Globus pallidus (tissue), 1 donor: ENCODE results near the gene POLDIP3.
"Not testable (repeated sequence)": the region's sequence is repeated elsewhere in the genome, so short reads cannot be mapped to it uniquely, and the experiment has no call there.

Source experiments
- DNase-seq: peaks from one replicate; pipeline ENCODE4 v3.0.0-alpha.2; 2015; ENCODE audit warnings: low spot score

Gene POLDIP3

DNA sequence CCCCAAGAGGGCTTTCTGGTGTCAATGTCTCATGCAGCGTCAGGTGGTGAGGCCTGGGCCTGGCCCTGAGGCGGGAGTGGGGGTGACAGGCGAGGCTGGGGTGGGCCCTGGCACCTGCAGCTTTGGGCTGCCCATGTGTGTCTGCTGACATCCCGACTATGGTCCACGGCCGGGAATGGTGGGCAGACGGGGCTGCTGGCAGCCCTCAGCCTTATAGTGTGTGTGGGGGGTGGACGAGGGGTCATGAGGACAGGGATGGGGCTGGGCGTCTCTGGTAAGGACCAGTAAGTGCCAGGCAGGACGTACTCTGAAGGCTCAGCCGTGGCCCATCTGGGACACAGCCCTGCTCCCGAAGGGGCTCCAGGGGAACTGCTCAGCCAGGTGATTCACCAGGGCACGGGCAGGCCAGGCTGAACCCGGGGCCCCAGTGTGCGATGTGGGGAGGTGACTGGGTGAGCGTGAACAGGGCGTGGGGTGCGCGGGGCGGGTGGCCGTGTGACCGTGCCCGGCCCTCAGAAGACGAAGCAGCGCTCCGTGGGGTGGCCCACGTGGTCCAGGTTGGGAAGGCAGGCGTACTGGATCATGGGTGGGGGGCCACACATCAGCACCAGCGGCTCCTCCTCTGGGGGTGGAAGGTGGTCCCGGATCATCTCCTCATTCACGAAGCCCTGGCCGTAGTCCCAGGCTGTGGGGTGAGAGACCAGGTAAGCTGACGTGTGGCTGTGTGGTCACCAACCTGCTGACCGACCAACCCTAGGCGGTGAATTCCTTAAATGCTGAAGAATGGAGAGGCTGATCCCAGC, 4.8 kb upstream of the POLDIP3 start:
- DNase-seq, result no peak

DNA sequence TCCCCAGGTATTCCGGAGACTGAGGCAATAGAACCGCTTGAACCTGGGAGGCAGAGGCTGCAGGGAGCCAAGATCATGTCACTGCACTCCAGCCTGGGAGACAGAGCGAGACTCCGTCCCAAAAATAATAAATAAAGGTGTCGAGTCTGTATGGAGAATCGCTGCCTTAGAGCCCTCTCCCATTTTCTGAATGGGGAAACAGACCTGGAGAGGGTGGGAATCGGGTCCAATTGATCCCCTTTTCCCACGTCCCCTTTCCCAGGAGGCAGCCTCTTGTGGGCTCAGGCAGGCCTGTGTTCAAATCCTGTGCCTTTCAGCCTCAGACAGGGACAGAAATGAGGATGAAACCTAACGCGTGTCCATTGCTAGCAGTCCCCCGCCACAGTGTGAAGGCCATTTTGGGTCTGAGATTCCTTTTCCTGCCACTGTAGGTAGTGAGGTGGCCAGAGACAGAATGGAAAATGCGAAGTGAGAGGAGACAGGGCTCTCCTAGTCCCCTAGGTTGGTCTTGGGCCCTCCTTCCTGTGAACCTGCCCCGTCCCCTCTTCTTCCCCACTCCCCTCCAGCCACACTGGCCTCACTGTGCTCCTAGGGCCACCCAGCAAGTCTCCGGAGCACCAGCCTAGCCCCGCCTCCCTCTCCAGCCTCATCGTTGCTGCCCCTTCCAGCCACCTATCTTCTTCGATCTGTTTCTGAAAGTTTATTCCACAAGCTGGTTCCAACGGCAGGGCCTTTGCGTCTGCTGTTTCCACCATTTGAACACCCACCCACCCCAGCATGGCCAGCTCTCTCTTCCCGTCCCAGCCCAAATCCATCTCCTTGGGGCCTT, 2.7 kb upstream of the POLDIP3 start:
- DNase-seq, result no peak

DNA sequence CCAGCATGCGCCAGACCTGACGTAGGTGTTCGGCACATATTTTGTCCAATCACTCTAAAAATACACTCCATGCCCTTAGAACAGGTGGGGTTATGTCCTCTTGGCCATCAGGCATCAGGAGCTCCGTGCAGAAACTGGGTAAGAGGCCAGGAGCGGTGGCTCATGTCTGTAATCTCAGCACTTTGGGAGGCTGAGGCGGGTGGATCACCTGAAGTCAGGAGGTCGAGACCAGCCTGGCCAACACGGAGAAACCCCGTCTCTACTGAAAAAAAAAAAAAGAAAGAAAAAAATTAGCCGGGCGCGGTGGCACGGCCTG, 1.1 kb upstream of the POLDIP3 start:
- DNase-seq, result not testable (repeated sequence)

DNA sequence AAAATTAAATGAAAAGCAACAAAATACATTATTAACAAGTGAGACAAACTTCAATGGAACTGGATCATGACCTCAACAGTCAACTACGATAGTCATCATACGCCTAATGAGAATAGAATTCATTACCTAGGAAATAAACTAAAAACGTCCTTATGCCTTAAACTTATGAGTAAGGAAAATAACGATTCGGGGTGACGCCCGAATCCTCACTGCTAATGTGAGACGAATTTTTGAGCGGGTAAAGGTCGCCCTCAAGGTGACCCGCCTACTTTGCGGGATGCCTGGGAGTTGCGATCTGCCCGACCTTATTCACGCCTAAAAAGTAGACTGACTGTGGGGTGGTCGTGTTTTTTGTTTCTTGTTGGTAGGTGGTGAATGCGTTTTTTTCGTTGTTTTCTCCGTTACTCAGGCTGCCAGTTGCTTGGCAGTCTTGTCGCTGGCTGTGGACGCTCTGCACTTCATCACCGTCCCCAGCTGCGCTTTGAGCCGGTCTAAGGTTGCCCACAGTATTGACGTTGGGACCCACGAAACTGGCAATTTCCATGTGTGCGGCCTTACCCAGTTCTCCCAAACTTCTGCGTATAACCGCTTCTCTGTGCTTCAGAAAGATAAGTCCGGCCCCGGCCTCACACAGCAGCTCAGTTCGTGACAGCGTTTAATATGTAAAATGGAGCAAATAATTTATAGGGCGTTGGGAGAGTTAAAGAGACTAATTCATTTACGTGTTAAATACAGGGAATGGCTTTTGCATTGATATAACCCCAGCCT, 593 bp upstream of the POLDIP3 start:
- DNase-seq, result peak; percentile 90

DNA sequence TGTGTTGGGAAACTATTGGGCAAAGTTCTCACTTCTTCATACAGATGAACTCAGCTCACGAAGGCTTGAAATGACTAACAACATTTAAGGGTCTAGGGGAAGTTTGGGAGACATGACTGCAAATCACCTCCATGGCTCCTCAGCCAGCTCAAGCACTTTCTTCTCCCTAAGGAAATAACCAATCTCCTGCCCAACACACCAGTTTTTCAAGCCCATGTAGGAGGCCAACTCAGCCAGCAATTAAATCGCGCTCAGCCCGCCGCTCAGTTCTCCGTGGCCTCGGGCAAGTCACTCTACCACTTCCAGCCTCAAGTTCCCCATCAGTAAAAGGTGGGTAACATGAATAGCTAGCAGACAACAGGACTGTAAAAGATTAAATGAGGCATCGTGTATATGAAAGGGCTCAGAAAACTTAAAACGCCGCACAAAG, 796 bp downstream of the POLDIP3 start:
- DNase-seq, result no peak

DNA sequence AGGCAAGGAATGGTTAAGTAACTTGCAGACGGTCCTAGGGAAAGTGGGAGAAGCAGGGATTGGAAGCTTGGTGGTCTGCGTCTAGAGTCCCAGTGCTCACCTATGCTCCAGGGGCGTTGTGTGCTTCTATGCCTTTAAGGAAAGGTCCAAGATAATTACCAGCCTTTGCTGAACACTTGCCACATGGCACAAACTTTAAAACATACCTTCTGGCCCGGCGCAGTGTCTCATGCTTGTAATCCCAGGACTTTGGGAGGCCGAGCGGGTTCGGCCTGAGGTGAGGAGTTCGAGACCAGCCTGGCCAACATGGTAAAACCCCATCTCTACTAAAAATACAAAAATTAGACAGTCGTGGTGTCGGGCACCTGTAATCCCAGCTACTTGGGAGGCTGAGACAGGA, 2.3 kb downstream of the POLDIP3 start:
- no peak for DNase-seq

DNA sequence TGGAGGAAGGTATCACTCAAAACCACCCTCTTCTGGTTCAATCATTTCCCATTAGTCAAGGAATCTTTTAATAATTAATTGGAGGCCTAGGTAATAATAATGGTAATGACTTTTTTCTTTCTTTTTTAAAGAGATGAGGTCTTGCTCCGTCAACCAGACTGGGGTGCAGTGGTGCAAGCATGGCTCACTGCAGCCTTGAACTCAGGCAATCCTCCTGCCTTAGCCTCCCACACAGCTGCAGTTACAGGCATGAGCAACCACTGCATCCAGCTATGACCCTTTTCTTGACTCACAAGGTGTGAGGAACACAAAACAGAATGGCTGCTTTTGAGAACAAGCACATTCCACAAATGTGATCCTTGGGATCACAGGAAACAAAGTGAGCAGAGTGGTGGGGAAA, 3.6 kb downstream of the POLDIP3 start:
- DNase-seq, result no peak

DNA sequence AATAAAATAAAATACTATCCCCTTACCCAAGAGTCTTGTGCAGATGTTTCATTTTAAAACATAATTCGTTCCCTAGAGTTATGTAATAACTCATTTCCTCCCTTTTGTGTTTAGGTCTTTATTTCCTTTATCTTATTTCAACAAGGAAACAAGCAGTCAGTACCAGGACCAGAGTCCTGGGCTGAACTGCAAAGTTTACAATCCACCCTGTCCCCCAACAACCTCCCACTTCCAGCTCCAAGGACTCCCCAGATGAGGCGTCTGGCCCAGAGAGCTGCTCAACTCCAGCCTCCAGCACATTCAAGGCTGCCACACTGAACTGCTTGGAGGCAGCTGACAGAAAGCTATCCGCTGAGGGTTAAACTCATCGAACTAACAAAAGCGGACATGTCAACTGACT, 4.5 kb downstream of the POLDIP3 start:
- no peak for DNase-seq

DNA sequence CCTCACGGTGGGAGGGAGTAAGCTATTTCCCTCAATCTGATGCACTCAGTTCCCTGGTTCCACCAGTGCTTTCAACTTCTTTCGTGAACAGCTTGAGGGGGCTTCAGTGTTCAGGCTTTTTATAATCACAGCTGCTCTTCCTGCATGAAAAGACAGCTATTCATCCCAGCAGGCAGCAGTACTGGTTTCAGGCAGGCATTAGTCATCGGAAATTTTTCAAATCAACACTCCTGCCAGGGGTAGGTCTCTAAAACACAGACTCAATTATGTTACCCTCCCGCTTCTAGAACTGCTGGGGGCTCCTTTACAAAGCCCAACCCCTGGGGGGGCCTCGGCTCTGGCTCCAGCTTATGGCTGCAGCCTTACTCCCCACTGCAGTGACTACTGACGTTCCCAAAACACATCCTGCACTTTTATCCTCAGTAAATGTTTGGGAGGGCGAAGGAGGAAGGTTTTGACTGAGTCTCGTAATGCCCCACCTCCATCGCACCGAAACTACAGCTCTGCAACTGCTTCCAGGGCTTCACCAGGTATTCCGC, 5.8 kb downstream of the POLDIP3 start:
- DNase-seq, result peak; percentile 78

DNA sequence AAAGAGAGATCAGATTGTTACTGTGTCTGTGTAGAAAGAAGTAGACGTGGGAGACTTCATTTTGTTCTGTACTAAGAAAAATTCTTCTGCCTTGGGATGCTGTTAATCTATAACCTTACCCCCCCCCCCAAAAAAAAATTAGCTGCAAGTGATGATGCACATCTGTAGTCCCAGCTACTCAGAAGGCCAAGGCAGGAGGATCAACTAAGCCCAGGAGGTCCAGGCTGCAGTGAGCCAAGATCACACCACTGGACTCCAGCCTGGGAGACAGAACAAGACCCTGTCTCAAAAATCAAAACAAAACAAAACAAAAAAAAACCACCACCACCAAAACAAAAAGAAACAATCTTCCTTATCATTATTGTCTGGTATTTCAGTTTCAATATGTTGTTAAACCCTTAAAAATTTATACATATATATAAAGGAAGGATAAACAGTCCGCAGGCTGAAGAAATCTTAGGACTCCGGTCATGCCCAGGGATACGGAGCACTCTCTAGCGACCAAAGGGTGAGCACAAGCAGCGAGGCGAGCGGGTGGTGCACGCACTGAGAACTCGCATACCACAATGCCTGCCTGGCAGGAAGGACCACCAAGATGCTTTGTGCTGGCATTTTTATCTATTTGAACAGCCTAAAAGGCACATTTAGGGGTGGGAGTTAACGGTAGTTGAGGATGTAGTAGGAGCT, 6.4 kb downstream of the POLDIP3 start:
- peak; percentile 57 for DNase-seq

DNA sequence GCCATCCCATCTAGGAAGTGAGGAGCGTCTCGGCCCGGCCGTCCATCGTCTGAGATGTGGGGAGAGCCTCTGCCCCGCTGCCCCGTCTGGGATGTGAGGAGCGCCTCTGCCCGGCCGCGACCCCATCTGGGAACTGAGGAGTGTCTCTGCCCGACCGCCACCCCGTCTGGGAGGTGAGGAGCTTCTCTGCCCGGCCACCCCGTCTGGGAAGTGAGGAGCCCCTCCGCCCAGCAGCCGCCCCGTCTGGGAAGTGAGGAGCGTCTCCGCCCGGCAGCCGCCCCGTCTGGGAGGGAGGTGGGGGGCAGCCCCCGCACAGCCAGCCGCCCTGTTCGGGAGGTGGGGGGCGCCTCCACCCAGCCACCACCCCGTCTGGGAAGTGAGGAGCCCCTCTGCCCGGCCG, 7.0 kb downstream of the POLDIP3 start:
- not testable (repeated sequence) for DNase-seq

DNA sequence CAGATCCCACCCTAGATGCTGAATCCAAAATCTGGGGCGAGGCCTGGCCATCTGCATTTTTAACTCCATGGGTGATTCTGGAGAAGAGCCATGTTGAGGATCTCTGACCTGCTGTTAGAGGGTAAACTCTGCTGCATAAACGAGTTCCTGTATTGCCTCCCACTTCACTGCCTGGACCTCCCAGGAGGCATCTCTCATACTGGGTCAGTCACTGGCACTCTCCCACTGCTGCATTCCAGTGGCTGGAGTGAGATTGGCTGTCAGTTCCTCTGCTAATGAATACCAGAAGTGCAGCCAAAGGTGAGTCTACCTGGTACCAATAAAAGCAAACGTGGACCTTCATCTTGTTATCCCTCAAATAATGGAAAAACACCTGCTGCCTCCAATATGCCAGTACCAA, 10.3 kb downstream of the POLDIP3 start:
- DNase-seq, result no peak

DNA sequence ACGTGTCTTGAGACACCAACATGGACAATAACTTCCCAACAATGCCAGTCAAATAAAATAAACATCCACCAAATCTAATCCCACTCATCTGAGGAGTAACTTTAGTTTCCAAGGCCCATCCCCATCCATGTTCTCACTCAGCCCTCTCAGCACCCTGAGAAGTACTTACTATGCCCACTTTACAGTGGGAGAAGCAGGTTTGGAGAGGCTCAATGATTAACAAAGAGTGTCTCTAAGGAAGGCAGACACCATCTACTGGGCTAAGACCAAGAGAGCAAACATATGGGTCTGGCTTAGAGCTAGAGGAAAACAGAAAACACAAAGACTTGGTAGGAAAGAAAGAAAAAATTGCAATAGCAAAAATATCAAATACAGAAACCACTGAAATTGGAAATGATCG, 11.3 kb downstream of the POLDIP3 start:
- no peak for DNase-seq

DNA sequence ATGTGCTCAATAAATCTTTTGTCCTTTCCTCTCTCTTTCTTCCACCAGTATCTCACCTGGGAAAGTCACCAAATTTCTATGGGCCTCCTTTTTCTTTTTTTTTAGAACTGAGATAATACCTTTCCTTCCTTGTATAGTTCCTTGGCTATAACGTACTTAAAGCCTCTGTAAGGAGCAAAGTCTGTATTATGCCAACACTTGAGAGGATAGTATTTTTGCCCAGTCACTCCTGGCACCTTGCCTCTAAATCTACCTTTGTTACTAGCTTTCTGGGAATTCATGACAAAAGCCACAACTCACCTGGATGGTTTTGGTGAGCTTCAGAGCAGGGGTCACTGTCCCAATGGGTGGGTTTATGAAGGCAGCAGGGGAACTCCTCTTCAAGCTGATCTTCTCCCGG, 12.2 kb downstream of the POLDIP3 start:
- no peak for DNase-seq

DNA sequence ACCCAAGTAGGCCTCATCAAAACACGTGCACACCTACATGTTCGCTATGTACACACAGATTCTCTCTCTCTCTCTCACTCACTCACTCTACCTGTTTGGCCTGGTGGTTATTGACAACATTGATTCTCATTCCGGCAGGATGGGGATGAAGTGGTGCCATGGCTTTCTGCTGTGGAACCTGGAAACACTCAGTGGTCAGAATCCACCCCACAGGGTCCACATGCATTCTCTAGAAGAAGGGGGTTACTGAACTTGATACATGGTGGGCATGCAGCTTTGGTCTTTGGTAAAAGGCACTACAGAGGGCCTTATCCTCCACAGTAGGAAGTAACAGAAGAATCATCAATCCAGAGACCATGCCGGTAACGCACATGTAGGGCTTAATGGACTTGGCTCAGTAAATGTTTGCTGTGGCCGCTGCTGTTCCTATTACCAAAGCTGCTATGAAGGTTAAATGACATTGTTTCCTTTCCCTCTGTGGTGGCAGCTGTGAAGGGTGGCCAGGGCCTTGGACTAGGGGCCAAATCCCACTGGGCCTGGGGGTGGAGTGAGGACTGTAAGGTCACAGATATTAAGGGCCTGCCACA, 12.7 kb downstream of the POLDIP3 start:
- no peak for DNase-seq

DNA sequence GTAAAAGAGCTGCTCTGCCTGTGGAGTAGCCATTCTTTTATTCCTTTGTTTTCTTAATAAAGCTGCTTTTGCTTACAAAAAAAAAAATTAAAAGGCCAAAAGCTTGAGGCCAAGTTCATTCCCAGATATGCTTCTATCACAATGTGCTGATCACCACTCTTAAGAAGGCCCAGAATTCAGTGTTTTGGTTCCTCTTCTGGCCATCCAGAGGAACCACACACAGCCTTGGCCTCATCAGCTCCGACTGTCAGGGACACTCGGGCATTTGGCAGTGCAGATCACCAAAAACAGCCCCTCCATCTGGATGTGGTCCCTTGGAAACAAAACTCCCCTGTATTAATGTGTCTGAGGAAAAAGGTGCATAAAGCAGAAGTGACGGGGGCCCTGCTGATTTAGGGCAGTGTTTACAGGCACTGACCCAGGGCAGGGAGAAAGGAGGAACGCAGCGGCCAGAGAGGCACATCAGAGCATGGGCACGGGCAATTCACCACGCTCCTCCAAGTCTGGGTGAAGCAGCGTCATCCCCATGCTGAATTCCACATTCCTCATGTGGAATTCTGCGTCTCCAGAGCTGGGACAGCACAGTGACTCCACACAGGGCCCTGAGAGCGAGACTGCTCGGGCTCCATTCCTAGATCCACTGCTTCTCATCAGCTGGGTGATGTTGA, 17.7 kb downstream of the POLDIP3 start:
- no peak for DNase-seq

DNA sequence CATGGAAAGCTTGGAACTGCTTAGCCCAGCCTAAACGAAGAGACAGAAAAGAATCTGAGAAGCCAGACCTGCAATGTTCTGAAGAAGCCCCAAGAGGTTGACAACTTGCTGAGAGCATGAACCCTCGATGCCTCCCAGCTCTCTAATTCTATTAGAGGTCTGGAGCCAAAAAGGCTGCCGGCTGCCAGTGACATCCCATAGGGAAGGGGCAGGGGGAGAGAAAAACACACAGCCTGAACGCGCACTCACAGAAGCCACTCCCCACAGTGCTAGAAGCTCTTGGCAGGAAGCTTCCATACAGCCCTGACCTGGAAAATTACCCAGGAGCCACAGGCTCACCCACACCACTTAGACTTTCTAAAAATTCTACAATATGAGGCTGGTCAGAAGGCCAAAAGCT, 18.3 kb downstream of the POLDIP3 start:
- no peak for DNase-seq

DNA sequence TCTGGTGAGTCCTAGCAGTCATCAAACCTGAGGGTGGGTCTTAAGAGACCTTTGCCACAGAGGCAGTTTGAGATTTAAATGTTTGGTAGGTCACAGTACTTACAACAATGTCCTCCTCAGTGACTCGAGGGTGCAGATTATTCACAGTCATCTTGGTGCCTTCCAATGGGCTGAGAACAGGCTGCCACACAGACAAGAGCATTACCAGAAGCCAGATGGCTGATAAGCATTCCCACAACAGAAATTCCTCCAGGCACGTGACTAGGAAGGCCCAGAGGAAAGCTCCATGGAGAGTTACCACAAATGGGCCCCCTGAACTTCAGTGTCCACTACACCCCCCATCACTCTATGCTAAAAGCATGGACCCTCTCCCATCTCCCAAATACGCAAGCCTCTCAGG, 19.2 kb downstream of the POLDIP3 start:
- DNase-seq, result no peak

DNA sequence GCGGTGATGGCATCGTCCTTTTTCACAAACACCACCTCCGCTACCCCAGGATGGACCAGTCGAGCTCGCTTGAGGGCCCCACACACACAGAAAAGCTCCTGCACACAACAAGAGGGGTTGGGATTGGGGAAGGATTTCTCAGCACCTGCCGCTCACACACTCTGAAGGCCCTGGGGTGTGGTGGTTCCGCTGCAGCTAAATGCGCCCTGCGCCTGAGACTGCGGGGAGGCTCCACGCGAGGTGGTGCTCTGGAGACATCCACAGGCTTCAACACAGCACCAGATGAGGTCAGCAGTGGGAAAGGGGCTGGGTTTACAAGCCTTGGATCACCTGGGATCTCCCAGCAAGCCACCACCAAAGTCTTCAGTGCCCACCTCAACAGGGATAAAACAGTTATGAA, 22.7 kb downstream of the POLDIP3 start:
- DNase-seq, result no peak

DNA sequence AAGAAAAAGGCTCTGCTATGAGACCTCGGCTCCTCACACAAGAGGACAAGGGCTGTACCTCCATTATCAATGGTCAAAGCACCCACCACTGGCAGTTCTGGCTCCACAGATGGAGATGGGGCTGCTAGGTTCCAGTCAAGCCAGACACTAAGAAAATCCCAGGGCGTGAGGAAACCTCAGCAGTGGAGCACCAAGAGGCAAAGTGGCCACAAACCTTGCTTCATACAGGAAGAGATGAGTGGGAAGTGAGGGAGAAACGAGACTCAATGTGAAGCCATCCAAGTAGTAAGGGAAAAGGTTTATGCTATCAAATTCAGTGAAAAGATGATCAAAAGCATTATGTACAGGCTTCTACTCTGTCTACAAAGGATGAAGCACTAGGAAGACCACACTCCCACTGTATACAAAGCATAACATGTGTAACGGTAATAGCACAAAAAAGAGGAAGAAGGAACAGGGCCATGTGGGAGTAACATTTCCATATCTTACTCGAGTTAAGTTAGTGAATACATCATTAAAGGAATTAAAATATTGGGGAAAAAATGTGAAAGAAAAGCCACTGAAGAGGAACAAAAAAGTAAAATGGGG, 27.0 kb downstream of the POLDIP3 start:
- DNase-seq, result no peak

DNA sequence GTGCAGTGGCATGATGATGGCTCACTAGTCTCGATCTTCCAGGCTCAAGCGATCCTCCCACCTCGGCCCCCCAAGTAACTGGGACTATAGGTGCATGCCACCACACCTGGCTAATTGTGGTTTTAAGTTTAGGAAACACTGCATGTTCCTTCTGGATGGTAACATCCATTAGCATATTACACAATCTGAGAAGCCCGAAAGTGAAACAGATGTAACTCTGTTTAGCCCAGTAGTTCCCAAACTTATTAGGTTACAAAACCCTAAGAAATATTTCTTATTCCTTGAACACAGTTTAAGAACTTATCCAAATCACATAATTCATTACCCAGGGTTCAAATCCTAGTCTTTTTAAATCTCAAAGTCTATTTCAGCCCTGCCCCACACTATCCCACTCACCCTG, 28.3 kb downstream of the POLDIP3 start:
- DNase-seq, result no peak
